Mucosa of descending colon (tissue), 3 donors: ENCODE measurements around the gene ESF1. TPM values are rescaled to one million over a fixed set of nuclear protein-coding genes. Genes with fewer than 3 reads are reported as not detected.
"Not testable (repeated sequence)": the region's sequence is repeated elsewhere in the genome, so short reads cannot be mapped to it uniquely, and the experiment has no call there.

Experiments used
- ATAC-seq: fragments of 200-7000 bp; cut with Tn5 transposase; one replicate; pipeline ENCODE4 v1.9.1; 2020; ENCODE audit warnings: mild to moderate bottlenecking, moderate library complexity
- DNase-seq, 3 donors: peaks; one replicate each; pipeline ENCODE4 v3.0.0-alpha.2; 2020
- H3K36me3 ChIP-seq: fragments of 200-600 bp; one replicate; pipeline ENCODE4 v1.8.0; 2021; ENCODE audit warnings: low read depth, mild to moderate bottlenecking
- H3K4me1 ChIP-seq: fragments of 200-600 bp; one replicate; pipeline ENCODE4 v1.8.0; 2021; ENCODE audit warnings: low read depth, mild to moderate bottlenecking
- H3K4me3 ChIP-seq: fragments of 200-600 bp; one replicate; pipeline ENCODE4 v1.8.0; 2021; ENCODE audit warnings: mild to moderate bottlenecking
- H3K9me3 ChIP-seq: fragments of 200-600 bp; one replicate; pipeline ENCODE4 v1.8.0; 2021; ENCODE audit warnings: mild to moderate bottlenecking
- intact Hi-C, 2 donors: fragments of 100-400 bp; cut with DNase I in 1 of 2; cut with micrococcal nuclease in 1 of 2; formaldehyde crosslinking; loops; one replicate each; pipeline versions ENCODE4 v1.11.0 to v1.11.1; 2022; cut with DNase I, micrococcal nuclease
- total RNA-seq, 3 donors: library from RNA; stranded (reverse); fragmentation: NEBNext Ultra II Directional in 2 of 3; extraction: Animal tissue kit (Norgen Biotek cat#: 25700) in 2 of 3; gene quantifications; one replicate each; pipeline versions ENCODE4 v1.2.1 to v1.2.4, GENCODE V29; 2021 to 2023
- TF ChIP-seq, protein P1 (sequence below): fragments of 200-600 bp; IDR thresholded peaks from one replicate; pipeline ENCODE4 v1.8.0; 2022; ENCODE audit warnings: antibody characterized with exemption, mild to moderate bottlenecking
- donor health status: DM: no; HTN: no; CAD: no; lungs with moderate emphysema.
- donor health status: DM: no; HTN: no; CAD: no.
- donor health status: DM: no; HTN: yes; CAD: no.

ESF1 gene
- total RNA-seq, 3 donors from 2014 or later: 10.0 to 16.2 (median 10.9) TPM

GRCh38 chr20:13739731-13740649 is 44.7 kb downstream of the ESF1 start:
- Histone ChIP-seq H3K4me1 (no peaks in the 10 kb centered on the region), H3K9me3 (no peaks in the 10 kb centered on the region), H3K36me3 (no peaks in the 10 kb centered on the region), H3K4me3 (no peak overlapping the region)
- intact Hi-C loops: no loop called here
- ATAC-seq (no peak), DNase-seq (no peak)
- TF ChIP-seq, protein P1, sequence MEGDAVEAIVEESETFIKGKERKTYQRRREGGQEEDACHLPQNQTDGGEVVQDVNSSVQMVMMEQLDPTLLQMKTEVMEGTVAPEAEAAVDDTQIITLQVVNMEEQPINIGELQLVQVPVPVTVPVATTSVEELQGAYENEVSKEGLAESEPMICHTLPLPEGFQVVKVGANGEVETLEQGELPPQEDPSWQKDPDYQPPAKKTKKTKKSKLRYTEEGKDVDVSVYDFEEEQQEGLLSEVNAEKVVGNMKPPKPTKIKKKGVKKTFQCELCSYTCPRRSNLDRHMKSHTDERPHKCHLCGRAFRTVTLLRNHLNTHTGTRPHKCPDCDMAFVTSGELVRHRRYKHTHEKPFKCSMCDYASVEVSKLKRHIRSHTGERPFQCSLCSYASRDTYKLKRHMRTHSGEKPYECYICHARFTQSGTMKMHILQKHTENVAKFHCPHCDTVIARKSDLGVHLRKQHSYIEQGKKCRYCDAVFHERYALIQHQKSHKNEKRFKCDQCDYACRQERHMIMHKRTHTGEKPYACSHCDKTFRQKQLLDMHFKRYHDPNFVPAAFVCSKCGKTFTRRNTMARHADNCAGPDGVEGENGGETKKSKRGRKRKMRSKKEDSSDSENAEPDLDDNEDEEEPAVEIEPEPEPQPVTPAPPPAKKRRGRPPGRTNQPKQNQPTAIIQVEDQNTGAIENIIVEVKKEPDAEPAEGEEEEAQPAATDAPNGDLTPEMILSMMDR: no peak

- not testable (repeated sequence) for H3K36me3 ChIP-seq, ATAC-seq
These were observed 46.5 kb downstream of the ESF1 start for GRCh38 chr20:13738187-13738586.

DNA sequence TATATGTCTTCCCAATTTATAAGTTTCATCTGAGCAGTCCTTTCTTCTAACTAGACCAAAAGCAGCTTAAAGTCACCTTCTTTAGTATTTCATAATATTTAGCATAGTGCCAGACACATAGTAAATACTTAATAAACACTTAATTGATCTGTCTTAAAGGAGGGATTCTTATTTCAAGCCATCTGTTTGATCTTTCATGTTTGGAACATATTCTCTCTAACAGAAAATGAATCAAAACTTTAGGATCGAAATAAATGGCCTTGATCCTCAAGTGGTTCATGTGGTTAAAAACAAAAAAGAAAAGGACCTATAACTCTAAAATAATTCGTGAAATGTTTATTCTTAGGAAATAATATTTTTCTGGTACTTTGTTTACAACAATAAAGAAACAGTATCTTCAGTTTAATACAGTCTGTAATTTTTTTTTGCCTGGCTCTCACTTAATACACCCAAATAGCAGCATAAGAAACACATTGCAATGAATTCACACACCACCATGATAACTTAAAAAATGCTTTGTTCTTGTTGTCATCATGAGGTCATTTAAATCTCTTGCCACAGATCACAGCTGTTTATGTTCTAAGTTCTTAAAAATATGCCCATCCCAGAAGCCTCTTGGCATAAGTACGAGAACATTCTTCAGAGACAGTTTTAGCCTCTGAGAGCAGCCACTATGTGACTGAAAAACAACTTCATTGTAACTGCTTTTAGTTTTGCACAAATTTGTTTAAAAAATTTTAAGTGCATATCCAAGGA is 48.1 kb downstream of the ESF1 start:
- H3K9me3 ChIP-seq: no peaks in the 10 kb centered on the region
- no peaks in the 10 kb centered on the region for H3K36me3 ChIP-seq
- ATAC-seq (peak; percentile 27), DNase-seq (no peak)
- no peak overlapping the region for H3K4me3 ChIP-seq
- H3K4me1 ChIP-seq: no peaks in the 10 kb centered on the region
- TF ChIP-seq, protein P1: no peak
- intact Hi-C loops: no loop called here

More at GRCh38 chr20:13738187-13738586, 46.5 kb downstream of the ESF1 start:
- H3K4me3 ChIP-seq, H3K9me3 ChIP-seq, DNase-seq, H3K4me1 ChIP-seq, intact Hi-C loops: not testable (repeated sequence)

DNA sequence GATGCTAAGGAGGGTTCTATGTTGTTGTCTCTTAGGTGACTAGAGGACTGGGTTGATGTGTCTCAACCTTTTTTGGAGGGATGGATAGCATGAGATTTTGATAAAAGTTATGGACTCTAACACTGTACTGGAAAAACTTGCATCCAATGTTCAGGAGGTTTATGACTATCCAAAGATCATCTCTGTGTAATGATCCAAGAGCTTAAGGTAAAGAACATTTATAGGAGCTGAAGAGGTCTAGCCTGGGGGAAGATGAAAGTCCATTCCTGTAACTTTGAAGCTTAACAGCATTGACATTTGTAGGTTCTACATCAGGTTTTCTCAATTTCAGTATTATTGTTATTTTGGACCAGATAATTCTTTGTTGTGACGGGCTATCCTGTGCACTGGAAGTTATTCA is 48.9 kb downstream of the ESF1 start:
- ATAC-seq (peak; percentile 44), DNase-seq (no peak)
- intact Hi-C loops: no loop called here
- Histone ChIP-seq H3K9me3 (no peaks in the 10 kb centered on the region), H3K4me1 (no peaks in the 10 kb centered on the region), H3K36me3 (no peaks in the 10 kb centered on the region), H3K4me3 (no peak overlapping the region)
- TF ChIP-seq, protein P1: no peak

DNA sequence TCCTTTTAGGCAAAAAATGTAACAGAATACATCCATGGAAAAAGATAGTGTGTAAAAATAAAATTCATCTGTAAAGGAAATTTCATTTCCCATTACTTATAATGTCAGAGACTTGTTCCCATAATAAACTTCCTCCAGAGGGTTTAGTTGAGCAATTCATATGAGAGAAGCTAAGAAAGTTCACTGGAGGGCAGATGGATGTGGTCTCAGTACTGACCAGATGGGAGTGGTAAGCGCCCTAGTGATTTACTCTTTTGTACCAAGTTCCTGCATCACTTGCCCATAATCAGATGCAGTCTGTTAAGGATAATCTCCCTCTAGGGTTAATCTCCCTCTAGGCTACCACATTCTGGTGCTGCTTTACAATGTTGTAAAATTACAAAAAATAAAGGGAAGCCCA is 61.7 kb downstream of the ESF1 start:
- TF ChIP-seq, protein P1: no peak
- H3K4me1 ChIP-seq: no peaks in the 10 kb centered on the region
- intact Hi-C loops: no loop called here
- H3K36me3 ChIP-seq: no peaks in the 10 kb centered on the region
- ATAC-seq (no peak), DNase-seq (no peak)
- no peak overlapping the region for H3K4me3 ChIP-seq
- no peaks in the 10 kb centered on the region for H3K9me3 ChIP-seq

DNA sequence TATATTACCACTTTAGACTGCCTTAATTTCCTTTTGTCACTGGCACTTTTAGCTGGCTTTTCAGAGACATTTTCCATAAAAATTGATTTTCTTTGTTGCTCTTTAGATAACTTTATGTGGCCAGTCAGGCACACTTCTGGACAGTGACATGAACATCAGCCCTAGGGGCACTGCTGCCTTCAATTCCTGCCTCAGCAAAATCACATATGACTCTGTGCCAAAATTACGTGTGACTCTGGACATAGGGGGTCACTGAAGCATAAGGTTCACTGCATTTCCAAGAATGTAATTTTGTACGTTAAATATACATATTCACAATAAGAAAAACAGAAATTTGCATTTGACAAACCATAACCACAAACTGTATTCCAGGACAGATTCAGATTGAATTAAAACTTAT is 66.5 kb downstream of the ESF1 start:
- TF ChIP-seq, protein P1: no peak
- H3K4me1 ChIP-seq: no peaks in the 10 kb centered on the region
- H3K4me3 ChIP-seq: no peak overlapping the region
- no peaks in the 10 kb centered on the region for H3K9me3 ChIP-seq
- ATAC-seq (no peak), DNase-seq (no peak)
- intact Hi-C loops: no loop called here
- no peaks in the 10 kb centered on the region for H3K36me3 ChIP-seq
